Suprapubic skin (tissue), 3 donors: ENCODE data around the gene CENPN.

Experiments used
- EP300 ChIP-seq: sonication (generic); formaldehyde crosslinking; IDR thresholded peaks from one replicate; pipeline ENCODE4 v1.6.1; 2017; ENCODE audit warnings: antibody characterized with exemption
- POLR2A ChIP-seq, 2 donors: fragments of 450-650 bp; IDR thresholded peaks; one replicate each; pipeline ENCODE4 v1.6.1; 2017; ENCODE audit warnings: antibody characterized with exemption in 2 of 2, mild to moderate bottlenecking in 2 of 2, moderate library complexity in 2 of 2
- TF ChIP-seq, protein P1 (sequence below), 2 donors: fragments of 200-600 bp in 1 of 2; fragments of 450-650 bp in 1 of 2; sonication (generic) in 1 of 2; IDR thresholded peaks; one replicate each; pipeline ENCODE4 v1.5.1; 2016 to 2019; ENCODE audit warnings: antibody characterized with exemption in 2 of 2, mild to moderate bottlenecking in 1 of 2, moderate library complexity in 1 of 2

DNA sequence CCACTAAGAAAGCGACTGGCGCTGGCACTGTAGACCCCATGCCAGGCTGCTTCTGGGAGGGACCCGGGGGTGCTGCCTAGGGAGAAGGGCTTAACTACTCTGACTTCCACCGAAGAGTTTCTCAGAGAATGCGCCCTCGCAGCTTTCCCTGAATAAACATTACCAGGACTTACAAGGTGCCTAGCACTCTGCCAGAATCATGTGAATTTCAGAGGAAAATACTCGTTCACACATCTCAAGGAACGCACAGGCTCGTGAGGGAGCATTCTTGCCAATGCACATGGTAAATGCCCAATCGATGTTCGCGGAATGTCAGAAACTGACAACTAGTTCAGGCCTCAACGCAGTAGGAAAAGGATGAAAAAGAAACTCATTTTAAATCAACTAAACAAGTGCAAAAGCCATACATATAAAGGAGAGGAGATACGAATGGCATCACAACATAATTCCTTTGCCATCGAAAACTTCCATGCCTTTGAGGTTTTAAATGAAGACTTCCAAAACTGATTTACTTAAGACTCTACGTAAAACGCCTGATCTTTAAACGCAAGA lies 1.3 kb upstream of the CENPN start:
- TF ChIP-seq, protein P1, sequence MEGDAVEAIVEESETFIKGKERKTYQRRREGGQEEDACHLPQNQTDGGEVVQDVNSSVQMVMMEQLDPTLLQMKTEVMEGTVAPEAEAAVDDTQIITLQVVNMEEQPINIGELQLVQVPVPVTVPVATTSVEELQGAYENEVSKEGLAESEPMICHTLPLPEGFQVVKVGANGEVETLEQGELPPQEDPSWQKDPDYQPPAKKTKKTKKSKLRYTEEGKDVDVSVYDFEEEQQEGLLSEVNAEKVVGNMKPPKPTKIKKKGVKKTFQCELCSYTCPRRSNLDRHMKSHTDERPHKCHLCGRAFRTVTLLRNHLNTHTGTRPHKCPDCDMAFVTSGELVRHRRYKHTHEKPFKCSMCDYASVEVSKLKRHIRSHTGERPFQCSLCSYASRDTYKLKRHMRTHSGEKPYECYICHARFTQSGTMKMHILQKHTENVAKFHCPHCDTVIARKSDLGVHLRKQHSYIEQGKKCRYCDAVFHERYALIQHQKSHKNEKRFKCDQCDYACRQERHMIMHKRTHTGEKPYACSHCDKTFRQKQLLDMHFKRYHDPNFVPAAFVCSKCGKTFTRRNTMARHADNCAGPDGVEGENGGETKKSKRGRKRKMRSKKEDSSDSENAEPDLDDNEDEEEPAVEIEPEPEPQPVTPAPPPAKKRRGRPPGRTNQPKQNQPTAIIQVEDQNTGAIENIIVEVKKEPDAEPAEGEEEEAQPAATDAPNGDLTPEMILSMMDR (IDR thresholded peaks at IDR 0.05), result no peak
- TF ChIP-seq POLR2A (IDR thresholded peaks at IDR 0.05) (no peak), EP300 (no peak)
